ENCODE measurements around the gene CDCA3. TPM values are rescaled to one million over a fixed set of nuclear protein-coding genes. Genes with fewer than 3 reads are reported as not detected.
"Not testable (repeated sequence)": the region's sequence is repeated elsewhere in the genome, so short reads cannot be mapped to it uniquely, and the experiment has no call there.

Gene CDCA3
- total RNA-seq (2014; rRNA removed; shearing (Covaris generic); ENCODE audit: low replicate concordance): 29.8 and 110 TPM in 2 replicates

DNA sequence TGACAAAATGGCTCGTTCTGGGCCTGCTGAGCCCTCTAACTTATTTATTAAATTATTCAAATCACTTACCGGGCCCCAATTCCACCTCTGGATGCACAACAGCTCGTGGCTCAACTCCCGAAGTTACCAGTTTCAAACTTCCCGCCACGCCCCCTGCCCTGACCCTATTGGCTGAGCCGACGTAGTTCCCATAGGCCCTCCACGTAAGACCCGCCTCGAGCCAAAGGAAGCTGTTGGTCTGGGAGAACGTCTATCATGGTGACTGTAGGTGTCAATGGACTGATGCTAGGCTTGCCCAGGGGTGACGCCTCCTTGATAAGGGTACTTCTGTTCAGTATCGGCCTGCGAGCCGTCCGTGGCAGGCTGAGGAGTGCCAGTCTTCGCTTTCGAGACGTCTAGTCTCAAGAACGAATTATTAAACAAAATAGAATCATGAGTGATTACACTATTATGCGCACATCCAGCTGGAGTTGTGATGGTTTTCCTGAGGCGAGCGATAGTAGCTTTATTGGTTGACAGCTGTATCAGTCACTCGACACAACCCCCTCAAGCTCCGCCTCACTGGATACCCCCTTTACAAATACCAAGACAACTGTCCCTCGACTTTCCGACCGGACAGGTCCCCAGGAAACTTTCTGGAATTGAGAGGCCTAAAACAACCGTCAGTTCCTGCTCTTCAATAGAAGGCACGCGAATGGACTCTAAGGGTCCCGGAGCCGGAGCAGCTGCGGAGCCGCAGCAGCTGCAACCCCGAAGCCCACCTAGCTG is at the start of gene CDCA3:
Gene CDCA3 (minus strand): TSS at position 134 of the 768 bp plus-strand sequence. CDS start 334 bp downstream, outside the sequence.
- Histone ChIP-seq H3K27me3 (no peaks in the 10 kb centered on the region), H3K9me3 (no peaks in the 10 kb centered on the region), H3K36me3 (peaks cover 72% of the 10 kb centered on the region), H3K4me3 (peak within 1 kb of the TSS; percentile 86)
- peak; percentile 98 for DNase-seq

DNA sequence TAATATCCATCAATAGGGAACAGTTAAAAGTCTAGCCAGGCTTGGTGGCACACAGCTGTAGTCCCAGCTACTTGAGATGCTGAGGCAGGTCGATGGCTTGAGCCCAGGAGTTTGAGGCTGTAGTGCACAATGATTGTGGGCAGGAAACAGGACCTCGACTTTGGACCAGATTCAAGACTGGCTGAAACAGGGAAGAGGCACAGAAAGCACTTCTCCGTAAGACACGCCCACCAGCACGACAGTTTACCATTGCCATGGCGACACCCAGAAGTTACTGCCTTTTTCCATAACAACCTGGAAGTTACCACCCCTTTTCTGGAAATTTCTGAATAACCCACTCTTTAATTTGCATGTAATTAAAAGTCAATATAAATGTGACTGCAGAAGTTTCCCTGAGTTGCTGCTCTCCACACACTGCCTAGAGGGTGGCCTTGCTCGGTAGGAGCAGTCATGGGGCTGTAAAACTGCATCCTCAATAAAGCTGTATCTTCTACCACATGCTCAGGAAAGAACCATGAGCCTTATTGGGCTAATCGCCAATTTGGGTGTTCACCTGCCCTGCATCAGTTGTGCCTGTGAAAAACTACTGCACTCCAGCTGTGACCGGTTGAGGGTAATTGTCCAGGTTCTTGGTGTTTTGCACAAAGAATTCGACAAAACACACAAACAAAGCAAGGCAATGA is 48.9 kb upstream of the CDCA3 start:
- DNase-seq: peak; percentile 48
- H3K27me3 ChIP-seq: no peaks in the 10 kb centered on the region
- H3K9me3 ChIP-seq: no peaks in the 10 kb centered on the region
- H3K36me3 ChIP-seq: no peaks in the 10 kb centered on the region
- no peak overlapping the region for H3K4me3 ChIP-seq

DNA sequence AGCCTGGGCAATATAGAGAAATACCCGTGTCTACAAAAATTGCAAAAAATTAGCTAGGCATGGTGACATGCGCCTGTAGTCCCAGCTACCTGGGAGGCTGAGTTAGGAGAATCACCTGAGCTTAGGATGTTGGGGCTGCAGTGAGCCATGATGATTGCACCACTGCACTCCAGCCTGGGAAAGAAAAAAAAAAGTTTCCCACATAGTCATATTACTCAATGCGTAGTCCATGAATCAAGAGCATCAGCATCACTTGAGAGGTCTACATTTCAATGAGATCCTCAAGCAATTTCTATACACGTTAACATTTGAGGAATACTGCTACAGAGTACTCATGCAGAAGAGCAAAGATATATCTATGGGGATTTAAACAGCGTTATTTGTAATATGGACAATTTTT is 48.3 kb upstream of the CDCA3 start:
- H3K27me3 ChIP-seq: no peaks in the 10 kb centered on the region
- DNase-seq: no peak
- H3K4me3 ChIP-seq: no peak overlapping the region
- H3K36me3 ChIP-seq: no peaks in the 10 kb centered on the region
- H3K9me3 ChIP-seq: no peaks in the 10 kb centered on the region

DNA sequence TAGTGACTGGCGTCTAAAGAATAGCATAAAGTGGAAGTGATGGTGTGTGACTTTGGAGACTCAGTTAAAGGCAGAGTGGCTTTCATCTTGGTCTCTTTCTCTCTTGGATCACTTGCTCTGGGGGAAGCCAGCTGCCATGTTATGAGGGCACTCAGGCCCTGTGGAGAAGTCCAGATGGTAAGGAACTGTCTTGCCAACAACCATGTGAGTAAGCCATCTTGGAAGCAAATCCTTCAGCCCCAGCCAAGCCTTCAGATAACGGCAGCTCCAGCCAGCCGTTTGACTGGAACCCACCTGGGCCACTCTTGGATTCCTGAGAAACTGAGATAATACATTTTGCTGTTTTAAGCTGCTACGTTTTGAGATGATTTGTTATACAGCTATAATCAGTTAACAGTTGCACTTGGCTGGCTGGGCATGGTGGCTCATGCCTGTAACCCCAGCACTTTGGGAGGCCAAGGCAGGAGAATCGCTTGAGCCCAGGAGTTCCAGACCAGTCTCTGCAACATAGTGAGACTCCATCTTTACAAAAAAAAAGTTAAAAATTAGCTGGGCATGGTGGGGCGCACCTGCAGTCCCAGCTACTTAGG is 45.9 kb upstream of the CDCA3 start:
- Histone ChIP-seq H3K9me3 (no peaks in the 10 kb centered on the region), H3K36me3 (no peaks in the 10 kb centered on the region), H3K4me3 (no peak overlapping the region), H3K27me3 (no peaks in the 10 kb centered on the region)
- peak; percentile 82 for DNase-seq

DNA sequence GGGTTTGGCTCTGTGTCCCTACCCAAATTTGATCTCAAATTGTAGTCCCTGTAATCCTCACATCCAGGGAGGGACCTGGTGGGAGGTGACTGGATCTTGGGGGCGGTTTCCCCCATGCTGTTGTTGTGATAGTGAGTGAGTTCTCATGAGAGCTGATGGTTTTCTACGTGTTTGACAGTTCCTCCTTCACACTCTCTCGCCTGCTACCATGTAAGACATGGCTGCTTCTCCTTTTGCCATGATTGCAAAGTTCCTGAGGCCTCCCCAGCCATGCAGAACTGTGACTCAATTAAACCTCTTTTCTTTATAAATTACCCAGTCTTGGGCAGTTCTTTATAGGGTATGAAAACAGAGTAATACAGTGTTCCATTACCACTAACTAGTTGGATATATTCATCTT is 43.2 kb upstream of the CDCA3 start:
- no peaks in the 10 kb centered on the region for H3K9me3 ChIP-seq
- no peak overlapping the region for H3K4me3 ChIP-seq
- no peaks in the 10 kb centered on the region for H3K27me3 ChIP-seq
- no peak for DNase-seq
- peaks cover 6% of the 10 kb centered on the region for H3K36me3 ChIP-seq

DNA sequence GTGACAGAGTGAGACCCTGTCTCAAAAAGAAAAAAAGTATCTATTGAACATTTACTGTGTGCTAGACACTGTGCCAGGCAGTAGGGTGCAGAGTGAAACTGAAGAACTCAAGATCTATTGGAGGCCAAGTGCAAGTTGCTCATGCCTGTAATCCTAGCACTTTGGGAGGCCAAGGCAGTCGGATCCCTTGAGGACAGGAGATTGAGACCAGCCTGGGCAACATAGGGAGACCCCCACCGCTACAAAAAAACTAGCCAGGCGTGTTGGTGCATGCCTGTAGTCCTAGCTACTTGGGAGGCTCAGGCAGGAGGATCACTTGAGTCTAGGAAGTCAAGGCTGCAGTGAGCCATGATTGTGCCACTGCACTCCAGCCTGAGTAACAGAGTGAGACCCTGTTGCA is 41.6 kb upstream of the CDCA3 start:
- not testable (repeated sequence) for H3K9me3 ChIP-seq, H3K27me3 ChIP-seq, DNase-seq, H3K4me3 ChIP-seq, H3K36me3 ChIP-seq

DNA sequence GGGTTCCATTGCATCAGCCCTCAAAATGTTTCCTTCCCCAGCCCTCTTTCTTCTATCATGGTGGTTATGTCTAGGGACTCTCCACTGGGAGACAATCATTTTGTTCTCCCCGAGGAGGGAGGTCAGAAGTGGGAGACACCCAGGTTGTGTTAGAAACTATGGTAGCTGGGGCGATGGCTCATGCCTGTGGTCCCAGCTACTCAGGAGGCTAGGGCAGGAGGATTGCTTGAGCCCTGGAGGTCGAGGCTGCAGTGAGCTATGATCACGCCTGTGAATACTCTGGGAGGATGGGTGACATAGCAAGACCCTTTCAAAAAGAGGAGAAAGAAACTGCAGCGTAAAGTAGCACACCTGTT is 40.5 kb upstream of the CDCA3 start:
- Histone ChIP-seq H3K4me3 (peak overlapping the region; percentile 42), H3K36me3 (peaks cover 6% of the 10 kb centered on the region), H3K27me3 (no peaks in the 10 kb centered on the region), H3K9me3 (no peaks in the 10 kb centered on the region)
- no peak for DNase-seq

DNA sequence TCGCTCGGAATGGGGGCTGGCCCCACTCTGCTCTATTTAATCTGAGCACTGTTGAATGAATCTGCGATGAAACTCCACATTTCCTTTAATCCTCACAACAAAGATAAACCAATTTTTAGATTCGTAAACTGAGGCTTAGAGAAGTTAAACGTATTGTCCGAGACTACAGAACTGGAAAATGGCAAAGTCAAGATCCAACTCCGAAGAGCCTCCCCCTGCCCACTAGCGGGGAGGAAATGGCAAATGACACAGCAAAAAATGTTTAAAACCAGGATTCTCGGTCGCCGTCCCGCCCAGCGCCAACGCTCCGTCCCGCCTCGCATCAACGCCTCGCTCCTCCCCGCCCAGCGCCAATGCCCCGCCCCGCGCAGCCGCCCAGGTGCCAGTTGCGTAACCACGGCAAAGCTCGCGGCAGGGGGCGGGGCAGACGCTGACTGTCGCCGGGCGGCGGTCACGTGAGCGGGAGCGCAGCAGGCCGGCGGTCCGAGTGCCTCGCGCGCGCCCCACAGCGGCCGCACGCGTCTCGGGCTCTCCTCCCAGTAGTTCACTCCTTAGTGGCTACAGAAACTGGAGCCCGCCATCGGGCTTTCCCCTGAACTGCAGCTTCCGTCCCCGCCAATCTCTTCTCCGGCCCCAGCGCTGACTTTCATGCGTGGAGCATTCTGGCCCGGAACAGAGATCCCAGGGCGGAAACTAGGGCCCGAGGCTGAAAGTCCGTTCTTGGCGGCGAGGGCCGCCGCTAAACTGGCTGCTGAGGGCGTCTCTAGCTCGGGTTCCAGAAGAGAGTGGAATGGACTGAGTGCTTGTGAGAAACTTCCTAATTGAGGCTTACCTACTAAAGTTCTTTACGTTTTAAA is 39.9 kb upstream of the CDCA3 start:
- H3K27me3 ChIP-seq: no peaks in the 10 kb centered on the region
- DNase-seq: peak; percentile 94
- peaks cover 6% of the 10 kb centered on the region for H3K36me3 ChIP-seq
- H3K9me3 ChIP-seq: no peaks in the 10 kb centered on the region
- H3K4me3 ChIP-seq: peak overlapping the region; percentile 42

GRCh38 chr12:6889775-6890573 is 38.9 kb upstream of the CDCA3 start:
- H3K9me3 ChIP-seq, H3K27me3 ChIP-seq, DNase-seq, H3K4me3 ChIP-seq, H3K36me3 ChIP-seq: not testable (repeated sequence)

DNA sequence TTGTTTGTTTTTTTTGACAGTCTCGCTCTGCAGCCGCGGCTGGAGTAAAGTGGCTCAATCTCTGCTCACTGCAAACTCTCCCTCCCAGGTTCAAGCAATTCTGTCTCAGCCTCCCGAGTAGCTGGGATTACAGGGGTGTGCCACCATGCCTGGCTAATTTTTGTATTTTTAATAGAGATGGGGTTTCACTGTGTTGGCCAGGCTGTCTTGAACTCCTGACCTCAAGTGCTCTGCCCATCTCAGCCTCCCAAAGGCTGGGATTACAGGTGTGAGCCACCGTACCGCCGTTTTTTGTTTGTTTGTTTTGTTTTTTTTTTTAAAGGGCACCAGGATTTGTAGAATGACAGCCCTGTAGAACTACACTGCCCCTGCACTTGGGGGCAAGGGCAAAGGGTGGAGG is 37.7 kb upstream of the CDCA3 start:
- DNase-seq, H3K27me3 ChIP-seq, H3K9me3 ChIP-seq, H3K4me3 ChIP-seq: not testable (repeated sequence)
- H3K36me3 ChIP-seq: peaks cover 11% of the 10 kb centered on the region

- Histone ChIP-seq H3K4me3 (no peak overlapping the region), H3K36me3 (peaks cover 11% of the 10 kb centered on the region)
Measured at GRCh38 chr12:6888360-6888759, 37.3 kb upstream of the CDCA3 start.

DNA sequence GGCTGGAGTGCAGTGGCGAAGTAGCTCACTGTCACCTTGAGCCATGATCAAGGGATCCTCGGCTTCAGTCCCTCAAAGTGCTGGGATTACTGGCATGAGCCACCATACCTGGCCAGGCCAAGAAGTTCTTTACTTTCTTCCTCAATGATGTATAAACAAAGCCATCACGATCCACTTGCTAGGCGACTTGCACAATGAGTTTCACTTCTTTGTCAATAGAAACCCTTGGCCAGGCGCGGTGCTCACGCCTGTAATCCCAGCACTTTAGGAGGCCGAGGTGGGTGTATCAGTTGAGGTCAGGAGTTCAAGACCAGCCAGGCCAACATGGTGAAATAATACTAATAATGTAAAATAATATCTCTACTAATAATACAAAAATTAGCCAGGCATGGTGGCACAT is 36.4 kb upstream of the CDCA3 start:
- Histone ChIP-seq H3K36me3 (peaks cover 11% of the 10 kb centered on the region), H3K4me3 (no peak overlapping the region), H3K27me3 (no peaks in the 10 kb centered on the region), H3K9me3 (no peaks in the 10 kb centered on the region)
- DNase-seq: no peak

More at GRCh38 chr12:6888360-6888759, 37.3 kb upstream of the CDCA3 start:
- DNase-seq: no peak
- Histone ChIP-seq H3K9me3 (no peaks in the 10 kb centered on the region), H3K27me3 (no peaks in the 10 kb centered on the region)

DNA sequence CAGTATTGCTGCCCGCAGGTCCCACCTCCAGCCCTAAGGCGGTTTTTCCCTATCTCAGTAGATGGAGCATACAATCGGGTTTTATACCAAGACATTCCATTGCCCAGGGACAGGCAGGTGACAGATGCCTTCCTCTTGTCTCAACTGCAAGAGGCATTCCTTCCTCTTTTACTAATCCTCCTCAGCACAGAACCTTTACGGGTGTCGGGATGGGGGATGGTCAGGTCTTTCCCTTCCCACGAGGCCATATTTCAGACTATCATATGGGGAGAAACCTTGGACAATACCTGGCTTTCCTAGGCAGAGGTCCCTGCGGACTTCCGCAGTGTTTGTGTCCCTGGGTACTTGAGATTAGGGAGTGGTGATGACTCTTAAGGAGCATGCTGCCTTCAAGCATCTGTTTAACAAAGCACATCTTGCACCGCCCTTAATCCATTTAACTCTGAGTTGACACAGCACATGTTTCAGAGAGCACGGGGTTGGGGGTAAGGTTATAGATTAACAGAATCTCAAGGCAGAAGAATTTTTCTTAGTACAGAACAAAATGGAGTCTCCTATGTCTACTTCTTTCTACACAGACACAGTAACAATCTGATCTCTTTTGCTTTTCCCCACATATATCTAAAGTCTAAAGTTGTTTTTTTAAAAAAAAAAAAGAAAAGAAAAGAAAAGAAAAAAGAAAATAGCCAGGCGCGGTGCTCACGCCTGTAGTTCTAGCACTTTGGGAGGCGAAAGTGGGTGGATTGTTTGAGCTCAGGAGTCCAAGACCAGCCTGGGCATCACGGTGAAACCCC is 35.3 kb upstream of the CDCA3 start:
- not testable (repeated sequence) for DNase-seq, H3K27me3 ChIP-seq, H3K4me3 ChIP-seq, H3K9me3 ChIP-seq
- peaks cover 11% of the 10 kb centered on the region for H3K36me3 ChIP-seq

DNA sequence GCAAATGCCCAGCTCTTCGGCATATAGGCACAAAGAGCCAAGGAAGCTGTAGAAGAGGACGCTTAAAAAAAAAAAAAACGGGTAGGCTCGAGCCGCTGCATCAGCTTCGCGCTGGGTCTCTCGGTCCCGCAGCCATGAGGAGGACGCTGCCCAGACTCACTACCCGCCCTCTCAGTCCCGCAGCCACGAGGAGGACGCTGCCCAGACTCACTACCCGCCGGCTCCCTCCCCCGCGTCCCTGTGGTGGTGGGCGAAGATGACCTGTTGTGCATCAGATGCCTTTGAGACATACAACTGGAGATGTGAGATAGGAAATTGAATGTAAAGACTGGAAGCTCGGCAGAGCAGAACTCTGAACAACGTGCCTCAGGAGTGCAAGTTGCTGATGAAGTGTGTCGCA is 33.5 kb upstream of the CDCA3 start:
- DNase-seq: no peak
- H3K36me3 ChIP-seq: peaks cover 5% of the 10 kb centered on the region; the same call in 1 of the 2 replicates
- no peaks in the 10 kb centered on the region for H3K9me3 ChIP-seq
- no peaks in the 10 kb centered on the region for H3K27me3 ChIP-seq
- H3K4me3 ChIP-seq: no peak overlapping the region

DNA sequence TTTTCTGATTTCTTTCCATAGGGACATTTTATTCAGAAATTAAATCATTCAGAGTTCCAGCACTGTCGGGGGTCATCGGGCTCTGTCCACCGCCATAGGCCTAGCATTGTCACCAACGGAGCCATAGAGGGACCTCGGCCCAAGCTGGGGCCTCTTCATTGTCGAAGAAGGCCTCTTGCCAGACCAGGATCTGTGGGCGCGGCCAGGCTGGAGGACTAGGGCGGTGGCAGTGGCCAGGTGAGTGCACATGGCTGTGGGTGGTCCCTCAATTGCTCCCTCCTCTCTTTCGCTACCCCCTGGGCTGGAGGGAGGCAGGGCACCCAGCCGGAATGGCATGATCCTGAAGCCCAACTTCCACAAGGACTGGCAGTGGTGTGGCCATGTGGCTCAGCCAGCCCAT is 32.6 kb upstream of the CDCA3 start:
- Histone ChIP-seq H3K4me3 (no peak overlapping the region), H3K36me3 (peaks cover 8% of the 10 kb centered on the region), H3K27me3 (no peaks in the 10 kb centered on the region), H3K9me3 (no peaks in the 10 kb centered on the region)
- DNase-seq: no peak

Data from MG63 (cell line).